NCI-H446 treated with DMSO at 0.1 percent for 48 hours (cell line): ENCODE measurements around the gene MDFIC.
"Not testable (repeated sequence)": the region's sequence is repeated elsewhere in the genome, so short reads cannot be mapped to it uniquely, and the experiment has no call there.

ENCODE experiments used
- DNase-seq: peaks from one replicate; lab custom pipeline; 2025; lab: John Stamatoyannopoulos, UW

Gene MDFIC

GRCh38 chr7:114922026-114922651 is at the start of gene MDFIC:
Gene MDFIC, plus strand, starts transcription at chr7:114922094. Its CDS starts 940 bp downstream, at chr7:114923034.
- no peak for DNase-seq

- DNase-seq = no peak
Observed at GRCh38 chr7:114874170-114874569, 47.7 kb upstream of the MDFIC start.

GRCh38 chr7:114875186-114875585 is 46.7 kb upstream of the MDFIC start:
- DNase-seq = no peak

GRCh38 chr7:114879554-114879953 is 42.3 kb upstream of the MDFIC start:
- no peak for DNase-seq

GRCh38 chr7:114885836-114886235 is 36.1 kb upstream of the MDFIC start:
- no peak for DNase-seq

- DNase-seq = no peak
Observed at GRCh38 chr7:114886241-114886640, 35.7 kb upstream of the MDFIC start.

GRCh38 chr7:114889116-114889515 is 32.8 kb upstream of the MDFIC start:
- not testable (repeated sequence) for DNase-seq

- DNase-seq = peak; percentile 2
Observed at GRCh38 chr7:114889646-114890285, 32.1 kb upstream of the MDFIC start.

- no peak for DNase-seq
Observed at GRCh38 chr7:114890561-114890960, 31.3 kb upstream of the MDFIC start.

- DNase-seq = no peak
Observed at GRCh38 chr7:114900127-114900526, 21.8 kb upstream of the MDFIC start.

- no peak for DNase-seq
Observed at GRCh38 chr7:114901771-114902170, 20.1 kb upstream of the MDFIC start.

GRCh38 chr7:114903131-114903530 is 18.8 kb upstream of the MDFIC start:
- no peak for DNase-seq

GRCh38 chr7:114910787-114911186 is 11.1 kb upstream of the MDFIC start:
- DNase-seq = no peak

- no peak for DNase-seq
Observed at GRCh38 chr7:114911411-114911810, 10.5 kb upstream of the MDFIC start.

- no peak for DNase-seq
Observed at GRCh38 chr7:114916261-114916892, 5.5 kb upstream of the MDFIC start.

- no peak for DNase-seq
Observed at GRCh38 chr7:114917211-114917839, 4.6 kb upstream of the MDFIC start.

- DNase-seq = no peak
Observed at GRCh38 chr7:114919587-114919986, 2.3 kb upstream of the MDFIC start.

- no peak for DNase-seq
Observed at GRCh38 chr7:114921631-114922025, 266 bp upstream of the MDFIC start.

GRCh38 chr7:114922652-114923402 is 933 bp downstream of the MDFIC start:
- DNase-seq = no peak

GRCh38 chr7:114923403-114923713 is 1.5 kb downstream of the MDFIC start:
- peak; percentile 24 for DNase-seq

GRCh38 chr7:114924038-114924712 is 2.3 kb downstream of the MDFIC start:
- no peak for DNase-seq

GRCh38 chr7:114925434-114925833 is 3.5 kb downstream of the MDFIC start:
- DNase-seq = no peak
